ENCODE results near the gene BLOC1S5.

DNA sequence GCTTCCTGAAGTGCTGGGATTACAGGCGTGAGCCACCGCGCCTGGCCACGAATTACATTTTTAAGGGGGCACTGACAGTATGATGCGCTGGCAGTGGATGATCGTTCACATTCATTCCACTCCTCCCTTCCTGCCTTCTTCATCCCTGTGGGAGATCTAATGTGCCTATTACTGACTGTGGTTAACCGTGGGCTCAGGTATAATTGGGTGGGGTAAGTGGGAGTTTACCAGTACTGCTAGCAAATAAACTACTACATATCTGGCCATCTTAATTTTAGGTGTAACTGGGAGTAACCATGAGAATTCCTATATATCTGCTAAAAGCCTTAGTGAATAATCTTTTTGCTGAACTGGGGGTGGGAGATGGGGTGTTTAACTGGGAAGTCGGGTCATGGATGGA, 6.5 kb upstream of the BLOC1S5 start:
- TF ChIP-seq CTCF (IDR thresholded peaks at IDR 0.05) (no peak), POLR2A (IDR thresholded peaks at IDR 0.05) (no peak)
